IMR-90 (cell line): Measurements from ENCODE around the gene CEBPE.

ENCODE experiments used
- MAZ ChIP-seq: IDR thresholded peaks from 2 replicates; pipeline ENCODE4 v1.6.1; 2012; ENCODE audit warnings: low read depth, mild to moderate bottlenecking, low read length, improper control_type of control experiment, moderate library complexity, borderline replicate concordance
- POLR2A ChIP-seq: IDR thresholded peaks from 2 replicates; pipeline ENCODE4 v1.6.1; 2012; ENCODE audit warnings: mild to moderate bottlenecking, low read depth, low read length
- RAD21 ChIP-seq: IDR thresholded peaks from 2 replicates; pipeline ENCODE4 v1.6.1; 2012; ENCODE audit warnings: low read length, improper control_type of control experiment
- TF ChIP-seq, protein P1 (sequence below): conservative IDR thresholded peaks from 2 replicates; pipeline ENCODE4 v1.5.1; 2012; ENCODE audit warnings: mild to moderate bottlenecking, low read depth, low read length, improper control_type of control experiment

DNA sequence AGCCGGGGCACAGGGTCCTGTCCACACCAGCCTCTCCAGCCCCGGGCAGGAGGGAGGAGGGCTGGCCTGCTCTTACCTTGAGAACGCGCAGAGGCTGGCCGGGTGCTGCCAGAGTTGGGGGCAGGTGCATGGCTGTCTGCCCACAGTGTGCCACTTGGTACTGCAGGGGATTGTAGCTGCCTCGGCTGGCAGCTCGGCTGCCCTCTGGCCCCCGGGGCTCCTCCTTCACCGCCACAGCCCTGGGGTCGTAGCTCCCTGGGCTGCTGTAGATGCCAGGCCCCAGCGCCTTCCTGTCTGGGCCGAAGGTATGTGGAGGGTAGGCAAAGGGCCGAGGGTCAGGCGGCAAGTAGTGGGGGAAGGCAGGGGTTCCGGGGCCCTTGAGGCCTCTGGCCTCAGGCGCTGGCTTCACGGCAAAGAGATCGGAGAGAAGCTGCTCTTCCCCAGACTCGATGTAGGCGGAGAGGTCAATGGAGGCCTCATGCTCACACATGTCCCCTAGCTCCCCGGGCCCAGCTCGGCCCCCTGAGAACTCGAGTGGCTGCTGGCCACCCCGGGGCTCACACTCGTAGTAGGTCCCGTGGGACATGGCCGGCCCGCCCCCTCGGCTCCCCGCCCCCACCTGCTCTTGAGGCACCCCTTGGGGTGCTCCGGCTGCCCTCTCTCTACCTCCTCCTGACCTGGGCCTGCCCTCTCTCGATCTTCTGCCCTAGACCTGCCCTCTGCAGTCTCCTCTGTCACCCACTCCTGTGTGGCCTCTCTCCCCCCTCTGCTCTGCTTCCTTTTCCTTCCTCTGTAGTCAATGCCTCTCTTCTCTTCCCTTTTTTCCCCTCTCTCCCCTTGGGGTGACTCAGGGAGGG lies at the start of gene CEBPE:
- no peak for TF ChIP-seq POLR2A
- TF ChIP-seq, protein P1, sequence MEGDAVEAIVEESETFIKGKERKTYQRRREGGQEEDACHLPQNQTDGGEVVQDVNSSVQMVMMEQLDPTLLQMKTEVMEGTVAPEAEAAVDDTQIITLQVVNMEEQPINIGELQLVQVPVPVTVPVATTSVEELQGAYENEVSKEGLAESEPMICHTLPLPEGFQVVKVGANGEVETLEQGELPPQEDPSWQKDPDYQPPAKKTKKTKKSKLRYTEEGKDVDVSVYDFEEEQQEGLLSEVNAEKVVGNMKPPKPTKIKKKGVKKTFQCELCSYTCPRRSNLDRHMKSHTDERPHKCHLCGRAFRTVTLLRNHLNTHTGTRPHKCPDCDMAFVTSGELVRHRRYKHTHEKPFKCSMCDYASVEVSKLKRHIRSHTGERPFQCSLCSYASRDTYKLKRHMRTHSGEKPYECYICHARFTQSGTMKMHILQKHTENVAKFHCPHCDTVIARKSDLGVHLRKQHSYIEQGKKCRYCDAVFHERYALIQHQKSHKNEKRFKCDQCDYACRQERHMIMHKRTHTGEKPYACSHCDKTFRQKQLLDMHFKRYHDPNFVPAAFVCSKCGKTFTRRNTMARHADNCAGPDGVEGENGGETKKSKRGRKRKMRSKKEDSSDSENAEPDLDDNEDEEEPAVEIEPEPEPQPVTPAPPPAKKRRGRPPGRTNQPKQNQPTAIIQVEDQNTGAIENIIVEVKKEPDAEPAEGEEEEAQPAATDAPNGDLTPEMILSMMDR: no peak
- no peak for TF ChIP-seq RAD21
- no peak for TF ChIP-seq MAZ
